ENCODE results near the gene ASB5.

DNA sequence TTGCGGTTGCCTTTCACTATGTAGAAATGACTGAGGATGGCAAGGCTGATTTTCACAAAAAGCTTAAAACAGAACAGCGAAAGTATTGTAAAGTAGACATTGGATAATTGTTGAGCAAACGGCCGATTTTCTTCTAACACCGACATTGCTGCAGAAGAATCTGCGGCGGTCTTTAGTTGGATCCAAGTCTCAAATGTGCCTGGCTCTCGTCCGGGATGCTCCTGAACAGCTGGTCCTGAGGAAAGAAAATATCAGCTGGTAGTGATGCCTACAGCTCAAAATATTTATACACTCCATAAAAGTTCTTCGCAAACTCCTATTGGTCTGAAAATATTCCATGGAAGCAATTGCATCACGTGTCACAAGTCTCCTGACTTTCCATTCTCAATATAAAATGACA lies at the start of gene ASB5:
- TF ChIP-seq, protein P1, sequence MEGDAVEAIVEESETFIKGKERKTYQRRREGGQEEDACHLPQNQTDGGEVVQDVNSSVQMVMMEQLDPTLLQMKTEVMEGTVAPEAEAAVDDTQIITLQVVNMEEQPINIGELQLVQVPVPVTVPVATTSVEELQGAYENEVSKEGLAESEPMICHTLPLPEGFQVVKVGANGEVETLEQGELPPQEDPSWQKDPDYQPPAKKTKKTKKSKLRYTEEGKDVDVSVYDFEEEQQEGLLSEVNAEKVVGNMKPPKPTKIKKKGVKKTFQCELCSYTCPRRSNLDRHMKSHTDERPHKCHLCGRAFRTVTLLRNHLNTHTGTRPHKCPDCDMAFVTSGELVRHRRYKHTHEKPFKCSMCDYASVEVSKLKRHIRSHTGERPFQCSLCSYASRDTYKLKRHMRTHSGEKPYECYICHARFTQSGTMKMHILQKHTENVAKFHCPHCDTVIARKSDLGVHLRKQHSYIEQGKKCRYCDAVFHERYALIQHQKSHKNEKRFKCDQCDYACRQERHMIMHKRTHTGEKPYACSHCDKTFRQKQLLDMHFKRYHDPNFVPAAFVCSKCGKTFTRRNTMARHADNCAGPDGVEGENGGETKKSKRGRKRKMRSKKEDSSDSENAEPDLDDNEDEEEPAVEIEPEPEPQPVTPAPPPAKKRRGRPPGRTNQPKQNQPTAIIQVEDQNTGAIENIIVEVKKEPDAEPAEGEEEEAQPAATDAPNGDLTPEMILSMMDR (IDR thresholded peaks at IDR 0.05): no peak
- TF ChIP-seq POLR2A (IDR thresholded peaks at IDR 0.05): peak in 1 of 2 donors; percentile 35
